GM18511 (cell line): ENCODE data around the gene PRSS50.

Experiments used
- ATAC-seq: cut with Tn5 transposase; IDR thresholded peaks from one replicate; pipeline ENCODE4 v1.9.1; 2021; ENCODE audit warnings: mild to moderate bottlenecking, moderate library complexity; ENCODE audit not compliant: unreplicated experiment

PRSS50 gene

GRCh38 chr3:46729038-46729437 is 11.4 kb upstream of the PRSS50 start:
- no peak for ATAC-seq

GRCh38 chr3:46725621-46726314 is 8.1 kb upstream of the PRSS50 start:
- no peak for ATAC-seq

GRCh38 chr3:46724424-46724823 is 6.8 kb upstream of the PRSS50 start:
- no peak for ATAC-seq

GRCh38 chr3:46722443-46722842 is 4.8 kb upstream of the PRSS50 start:
- ATAC-seq, result no peak

DNA sequence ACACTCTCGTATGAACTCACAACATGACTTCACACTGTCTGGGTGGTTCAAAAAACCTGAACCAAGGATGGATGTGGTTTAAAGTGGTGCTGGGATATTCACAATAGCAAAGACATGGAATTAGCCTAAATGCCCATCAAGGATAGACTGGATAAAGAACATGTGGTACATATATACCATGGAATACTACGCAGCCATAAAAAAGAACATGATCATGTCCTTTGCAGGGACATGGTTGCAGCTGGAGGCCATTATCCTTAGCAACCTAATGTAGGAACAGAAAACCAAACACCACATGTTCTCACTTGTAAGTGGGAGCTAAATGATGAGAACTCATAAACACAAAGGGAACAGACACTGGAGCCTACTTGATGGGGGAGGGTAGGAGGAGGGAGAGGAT is 3.3 kb upstream of the PRSS50 start:
- no peak for ATAC-seq

- no peak for ATAC-seq
Measured at GRCh38 chr3:46719735-46720271, 2.1 kb upstream of the PRSS50 start.

DNA sequence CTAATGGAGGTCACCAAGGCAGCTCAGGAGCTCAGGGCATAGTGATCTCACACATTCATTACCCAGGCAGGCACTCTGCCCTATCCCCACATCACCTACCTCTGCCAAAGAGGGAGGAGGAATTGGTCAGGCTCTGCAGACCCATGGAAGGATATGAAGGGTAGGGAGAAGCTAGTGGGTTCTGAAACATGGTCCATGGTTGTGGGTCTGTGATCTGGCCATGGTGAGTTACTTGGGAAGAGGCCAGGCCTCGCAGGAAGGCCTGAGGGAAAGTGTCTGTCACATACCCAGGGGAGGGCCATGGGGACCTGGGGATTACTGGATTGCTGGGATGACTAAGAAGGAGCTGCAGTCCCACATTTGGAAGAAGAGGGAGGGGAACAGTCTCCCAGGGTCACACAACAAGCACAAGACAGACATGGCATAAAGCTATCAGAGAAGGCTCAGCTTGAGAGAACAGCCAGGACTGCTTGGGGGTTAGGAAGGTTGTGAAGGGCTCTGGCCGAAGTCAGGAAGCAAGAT is 1.4 kb upstream of the PRSS50 start:
- ATAC-seq, result no peak

GRCh38 chr3:46716461-46717441 is 918 bp downstream of the PRSS50 start:
- no peak for ATAC-seq

DNA sequence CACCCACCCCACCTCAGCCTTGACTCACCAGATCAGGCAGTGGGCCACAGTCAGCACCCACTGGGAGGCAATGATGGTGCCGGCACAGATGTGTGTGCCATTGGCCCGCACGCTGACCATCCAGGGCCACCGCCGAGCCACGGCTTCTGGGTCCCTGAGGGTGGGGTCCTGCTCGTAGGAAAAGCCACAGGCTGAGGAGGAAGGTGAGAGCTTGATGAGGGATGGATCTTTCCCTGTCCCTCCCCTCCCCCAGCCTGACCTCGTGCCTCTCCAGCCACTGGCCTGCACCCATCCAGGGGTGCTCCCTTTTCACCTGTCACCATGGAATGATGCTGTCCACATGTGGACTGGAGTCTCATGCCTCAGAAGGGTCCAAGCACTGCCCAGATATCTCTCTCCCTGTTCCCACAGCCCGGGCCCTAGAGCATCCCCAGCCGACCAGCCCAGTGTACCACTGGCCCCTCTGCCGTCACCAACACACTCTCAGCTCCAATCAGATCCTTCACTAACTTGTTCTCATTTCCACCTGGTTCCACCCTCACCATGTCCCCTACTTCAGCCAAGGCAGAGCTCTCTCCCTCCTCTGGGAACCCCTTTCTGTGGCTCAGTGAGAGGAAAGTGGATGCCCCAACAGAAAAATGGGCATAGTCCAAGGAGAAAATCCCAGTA is 2.0 kb downstream of the PRSS50 start:
- ATAC-seq, result no peak

- no peak for ATAC-seq
Measured at GRCh38 chr3:46714728-46715506, 2.8 kb downstream of the PRSS50 start.

DNA sequence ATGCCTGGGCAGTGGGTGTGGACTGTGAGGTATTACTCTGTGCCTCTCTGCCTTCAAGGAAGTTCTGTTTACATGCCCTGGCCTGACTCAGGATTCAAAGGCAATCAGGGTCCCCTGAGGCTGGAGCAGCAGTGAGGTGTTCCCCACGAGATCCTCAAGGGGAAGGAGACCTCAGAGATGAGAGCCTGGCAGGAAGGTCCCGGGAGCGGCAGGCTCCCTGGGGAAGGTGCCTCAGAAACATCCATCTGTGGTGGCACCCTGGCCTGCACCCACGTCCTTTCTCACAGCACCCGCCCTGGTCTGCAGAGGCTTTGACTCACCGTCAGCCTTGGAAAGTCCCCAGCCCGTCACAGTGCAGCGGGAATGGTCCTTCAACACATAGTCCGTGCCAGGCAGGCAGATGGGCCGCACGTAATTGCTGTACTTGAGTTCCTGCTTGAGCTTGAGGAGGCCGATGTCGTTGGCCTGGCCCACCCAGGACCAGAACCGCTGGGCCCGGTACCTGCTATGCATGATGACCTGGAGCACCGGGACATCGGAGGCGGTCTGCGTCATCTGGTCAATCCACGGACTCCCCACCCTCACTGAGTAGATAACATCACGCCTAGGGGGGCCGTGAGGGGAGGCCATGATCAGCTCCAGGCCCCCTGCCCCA is 3.6 kb downstream of the PRSS50 start:
- ATAC-seq, result peak; percentile 83

DNA sequence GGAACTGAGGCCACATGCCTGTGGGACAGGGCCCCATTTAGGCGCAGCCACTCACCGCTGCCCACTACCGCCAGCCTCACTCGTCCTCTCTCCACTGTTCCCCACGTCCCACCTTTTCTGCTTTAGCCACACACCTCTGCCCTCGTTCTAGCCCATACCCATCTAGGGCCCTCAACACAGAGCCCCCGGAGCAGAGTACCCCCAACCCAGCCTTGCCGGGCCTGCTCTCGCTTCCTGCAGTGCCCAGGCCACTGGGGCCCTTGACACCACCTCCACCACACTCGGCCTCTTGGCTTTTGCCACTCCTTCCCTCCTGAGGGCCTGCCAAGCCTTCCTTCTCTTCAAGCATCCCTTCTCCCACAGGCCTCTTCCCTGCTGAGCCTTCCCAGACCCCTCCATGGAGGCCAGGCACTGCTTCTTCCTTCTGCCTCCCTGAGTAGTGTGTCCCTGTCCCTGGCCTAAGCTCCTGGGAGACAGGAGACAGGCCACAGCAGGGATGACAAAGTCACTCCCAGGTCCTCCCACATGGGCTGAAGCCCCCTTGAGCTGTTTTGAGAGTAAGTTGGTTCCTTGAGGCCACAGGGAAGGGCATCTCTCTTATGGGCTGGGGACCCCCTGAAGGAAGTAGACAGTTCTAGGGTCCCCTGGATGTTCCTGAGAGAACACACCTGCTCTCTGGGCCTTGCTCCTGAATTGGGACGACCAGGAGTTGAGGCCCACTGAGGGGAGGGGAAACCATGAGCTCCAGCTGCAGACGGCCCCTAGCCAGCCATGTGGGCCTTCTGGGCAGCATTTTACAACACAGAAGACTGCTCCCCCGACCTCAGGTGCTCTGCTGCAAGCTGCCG is 4.4 kb downstream of the PRSS50 start:
- no peak for ATAC-seq

- no peak for ATAC-seq
Measured at GRCh38 chr3:46712191-46713049, 5.2 kb downstream of the PRSS50 start.

DNA sequence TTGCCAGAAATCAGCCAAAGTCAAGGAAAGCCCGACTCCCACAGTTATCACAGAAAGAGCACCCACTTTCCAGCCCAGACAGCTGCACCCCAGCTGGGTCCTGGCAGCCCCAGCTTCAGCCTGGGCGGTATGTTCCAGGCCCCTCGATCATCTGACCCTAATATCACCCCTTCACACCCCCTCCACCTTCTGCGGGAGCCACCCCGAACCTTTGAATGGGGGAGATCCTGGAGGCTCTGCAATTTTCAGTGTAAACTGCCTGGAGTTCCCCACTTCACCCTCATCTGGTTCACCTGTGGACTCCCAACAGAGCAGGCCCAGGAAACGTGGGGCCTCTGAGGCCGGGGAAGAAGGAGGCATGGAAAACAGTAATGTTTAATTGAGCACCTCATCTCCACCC is 5.9 kb downstream of the PRSS50 start:
- no peak for ATAC-seq

DNA sequence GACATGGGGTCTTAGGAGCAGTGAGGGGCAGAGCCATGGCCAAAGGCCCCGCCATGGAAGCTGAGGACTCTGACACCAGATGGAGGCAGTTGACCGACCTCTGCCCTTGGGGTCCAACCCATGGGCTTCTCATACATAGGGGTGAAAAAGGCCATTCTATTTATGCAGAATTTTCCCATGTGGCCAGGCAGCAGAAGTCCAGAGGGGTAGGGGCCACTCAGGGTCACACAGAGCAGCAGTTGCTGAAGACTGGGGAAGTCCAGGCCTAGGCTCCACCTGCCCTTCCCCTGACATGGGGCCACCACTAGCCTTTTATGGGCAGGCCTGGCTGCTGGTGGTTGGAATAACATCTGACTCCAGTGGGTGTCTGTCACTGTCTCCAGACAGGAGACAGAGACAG is 6.4 kb downstream of the PRSS50 start:
- ATAC-seq, result no peak

DNA sequence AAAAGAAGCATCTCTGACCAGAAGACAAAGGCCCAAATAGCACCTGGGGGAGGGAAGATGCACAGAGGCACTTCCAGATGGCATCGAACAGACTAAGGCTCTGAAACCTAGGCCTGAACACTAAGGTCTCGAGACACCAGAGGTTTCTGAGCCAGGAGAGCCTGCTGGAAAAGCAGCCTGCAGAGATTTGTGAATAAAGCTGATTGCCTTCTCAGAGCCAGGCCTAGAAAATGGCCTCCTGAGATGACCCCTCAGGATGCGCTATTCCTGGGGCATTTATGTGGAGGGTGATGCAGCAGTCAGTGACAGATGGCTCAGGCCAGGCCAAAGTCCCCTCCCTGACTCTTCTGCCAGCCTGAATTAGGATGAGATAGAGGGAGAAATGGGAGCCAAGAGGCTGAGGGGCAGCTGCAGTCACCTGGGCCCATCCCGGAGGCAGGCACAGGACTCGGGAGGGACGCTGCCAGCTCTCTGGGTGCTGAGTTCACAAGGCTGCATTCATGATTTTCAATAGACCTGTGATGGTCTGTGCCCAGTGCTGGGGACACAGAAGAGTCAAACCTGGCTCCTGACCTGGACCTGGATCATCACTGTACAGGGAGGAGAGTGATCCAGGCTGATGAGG is 6.9 kb downstream of the PRSS50 start:
- no peak for ATAC-seq

- no peak for ATAC-seq
Measured at GRCh38 chr3:46710229-46710628, 7.4 kb downstream of the PRSS50 start.
